Activated CD8-positive, alpha-beta memory T cell treated with anti-CD3 and anti-CD28 coated beads for 36 hours (primary cell): ENCODE results near the gene XPNPEP3. TPM values are rescaled to one million over a fixed set of nuclear protein-coding genes. Genes with fewer than 3 reads are reported as not detected.
"Not testable (repeated sequence)": the region's sequence is repeated elsewhere in the genome, so short reads cannot be mapped to it uniquely, and the experiment has no call there.

ENCODE experiments used
- CTCF ChIA-PET: fragments of 350-600 bp; sonication (Branson Sonifier 250); formaldehyde crosslinking; loops from one replicate; lab custom pipeline; 2021; ENCODE audit warnings: antibody characterized with exemption; lab: Charles Lee
- POLR2A ChIA-PET: fragments of 350-600 bp; sonication (Branson Sonifier 250); formaldehyde crosslinking; loops from one replicate; lab custom pipeline; 2021; ENCODE audit warnings: antibody characterized with exemption; lab: Charles Lee
- total RNA-seq, 2 experiments: library from RNA; stranded (reverse); gene quantifications; one replicate each; pipeline ENCODE4 v1.2.3, GENCODE V29; 2021

Gene XPNPEP3
- 10 to 100 TPM; 18.5 to 20.3 TPM for total RNA-seq

- POLR2A ChIA-PET, result interaction anchor here (0.6 to 1.1 kb wide), 7 partner anchors 36 to 1417 kb away, joined by 3 to 7 read pairs (median 4); no protein-coding TSS in a partner anchor
- CTCF ChIA-PET, result interaction anchor here (1.0 to 1.7 kb wide), 4 partner anchors 10 to 212 kb away, joined by 4 to 7 read pairs (median 4); no protein-coding TSS in a partner anchor
Measured at GRCh38 chr22:40856513-40857308, at the start of gene XPNPEP3, which contains the start of gene ST13. XPNPEP3 (plus strand) TSS chr22:40857148; CDS start chr22:40857182, 34 bp downstream. ST13 (minus strand) TSS chr22:40856639; CDS start chr22:40856540, 99 bp downstream.

- ChIA-PET CTCF (no interaction called here), POLR2A (no interaction called here)
Measured at GRCh38 chr22:40808018-40808841, 48.7 kb upstream of the XPNPEP3 start.

GRCh38 chr22:40813912-40814315 lies 43.0 kb upstream of the XPNPEP3 start:
- POLR2A ChIA-PET, result interaction anchor here (0.6 kb wide), 1 partner anchor 103 kb away, joined by 3 read pairs; no protein-coding TSS in a partner anchor
- CTCF ChIA-PET, result no interaction called here

GRCh38 chr22:40817737-40818136 lies 39.2 kb upstream of the XPNPEP3 start:
- ChIA-PET CTCF (interaction anchor here (1.4 to 1.6 kb wide), 2 partner anchors 81 to 134 kb away, joined by 4 to 6 read pairs; no protein-coding TSS in a partner anchor), POLR2A (interaction anchor here (1.3 kb wide), 1 partner anchor 135 kb away, joined by 8 read pairs; no protein-coding TSS in a partner anchor)

GRCh38 chr22:40818192-40818746 lies 38.7 kb upstream of the XPNPEP3 start:
- POLR2A ChIA-PET, result interaction anchor here (0.6 to 1.3 kb wide), 2 partner anchors 17 to 135 kb away, joined by 3 to 8 read pairs; no protein-coding TSS in a partner anchor

GRCh38 chr22:40818747-40819598 lies 38.0 kb upstream of the XPNPEP3 start, which contains the start of gene SLC25A17:
SLC25A17 (minus strand) TSS chr22:40819346; CDS start chr22:40819248, 98 bp downstream.
- ChIA-PET CTCF (interaction anchor here (0.7 to 1.4 kb wide), 2 partner anchors 13 to 136 kb away, joined by 3 read pairs; no protein-coding TSS in a partner anchor), POLR2A (interaction anchor here (0.6 to 1.3 kb wide), 3 partner anchors 18 to 629 kb away, joined by 3 to 8 read pairs (median 3); no protein-coding TSS in a partner anchor)

More at GRCh38 chr22:40818192-40818746, 38.7 kb upstream of the XPNPEP3 start:
- CTCF ChIA-PET, result interaction anchor here (0.7 to 1.6 kb wide), 3 partner anchors 13 to 134 kb away, joined by 3 to 6 read pairs (median 4); no protein-coding TSS in a partner anchor

GRCh38 chr22:40819599-40820140 lies 37.3 kb upstream of the XPNPEP3 start:
- ChIA-PET CTCF (interaction anchor here (1.4 kb wide), 1 partner anchor 137 kb away, joined by 3 read pairs; no protein-coding TSS in a partner anchor), POLR2A (interaction anchor here (1.0 kb wide), 2 partner anchors 79 to 629 kb away, joined by 3 read pairs; no protein-coding TSS in a partner anchor)

- POLR2A ChIA-PET, result interaction anchor here (0.6 kb wide), 1 partner anchor 129 kb away, joined by 5 read pairs; no protein-coding TSS in a partner anchor
- CTCF ChIA-PET, result no interaction called here
Measured at GRCh38 chr22:40823426-40823825, 33.5 kb upstream of the XPNPEP3 start.

GRCh38 chr22:40826292-40826691 lies 30.7 kb upstream of the XPNPEP3 start:
- CTCF ChIA-PET, POLR2A ChIA-PET: not testable (repeated sequence)

GRCh38 chr22:40826984-40827741 lies 29.8 kb upstream of the XPNPEP3 start:
- ChIA-PET CTCF (no interaction called here), POLR2A (no interaction called here)

- CTCF ChIA-PET, result no interaction called here
- POLR2A ChIA-PET, result interaction anchor here (0.6 kb wide), 1 partner anchor 58 kb away, joined by 3 read pairs; no protein-coding TSS in a partner anchor
Measured at GRCh38 chr22:40829131-40829530, 27.8 kb upstream of the XPNPEP3 start.

- ChIA-PET CTCF (no interaction called here), POLR2A (no interaction called here)
Measured at GRCh38 chr22:40834619-40835018, 22.3 kb upstream of the XPNPEP3 start.

- CTCF ChIA-PET, result no interaction called here
- POLR2A ChIA-PET, result interaction anchor here (0.7 kb wide), 1 partner anchor 138 kb away, joined by 4 read pairs; no protein-coding TSS in a partner anchor
Measured at GRCh38 chr22:40838486-40838885, 18.5 kb upstream of the XPNPEP3 start.

GRCh38 chr22:40844951-40845350 lies 12.0 kb upstream of the XPNPEP3 start:
- ChIA-PET CTCF (no interaction called here), POLR2A (no interaction called here)

GRCh38 chr22:40845816-40846215 lies 11.1 kb upstream of the XPNPEP3 start:
- CTCF ChIA-PET, POLR2A ChIA-PET: not testable (repeated sequence)

- ChIA-PET CTCF (interaction anchor here (0.6 kb wide), 1 partner anchor 99 kb away, joined by 3 read pairs; no protein-coding TSS in a partner anchor), POLR2A (no interaction called here)
Measured at GRCh38 chr22:40853333-40853732, 3.6 kb upstream of the XPNPEP3 start.
